Cerebellar cortex (tissue), 1 donor: Measurements from ENCODE around the gene TRABD2B.

Experiments
- DNase-seq: peaks from one replicate; pipeline ENCODE4 v3.0.0-alpha.2; 2015; ENCODE audit warnings: low spot score

Gene TRABD2B

DNA sequence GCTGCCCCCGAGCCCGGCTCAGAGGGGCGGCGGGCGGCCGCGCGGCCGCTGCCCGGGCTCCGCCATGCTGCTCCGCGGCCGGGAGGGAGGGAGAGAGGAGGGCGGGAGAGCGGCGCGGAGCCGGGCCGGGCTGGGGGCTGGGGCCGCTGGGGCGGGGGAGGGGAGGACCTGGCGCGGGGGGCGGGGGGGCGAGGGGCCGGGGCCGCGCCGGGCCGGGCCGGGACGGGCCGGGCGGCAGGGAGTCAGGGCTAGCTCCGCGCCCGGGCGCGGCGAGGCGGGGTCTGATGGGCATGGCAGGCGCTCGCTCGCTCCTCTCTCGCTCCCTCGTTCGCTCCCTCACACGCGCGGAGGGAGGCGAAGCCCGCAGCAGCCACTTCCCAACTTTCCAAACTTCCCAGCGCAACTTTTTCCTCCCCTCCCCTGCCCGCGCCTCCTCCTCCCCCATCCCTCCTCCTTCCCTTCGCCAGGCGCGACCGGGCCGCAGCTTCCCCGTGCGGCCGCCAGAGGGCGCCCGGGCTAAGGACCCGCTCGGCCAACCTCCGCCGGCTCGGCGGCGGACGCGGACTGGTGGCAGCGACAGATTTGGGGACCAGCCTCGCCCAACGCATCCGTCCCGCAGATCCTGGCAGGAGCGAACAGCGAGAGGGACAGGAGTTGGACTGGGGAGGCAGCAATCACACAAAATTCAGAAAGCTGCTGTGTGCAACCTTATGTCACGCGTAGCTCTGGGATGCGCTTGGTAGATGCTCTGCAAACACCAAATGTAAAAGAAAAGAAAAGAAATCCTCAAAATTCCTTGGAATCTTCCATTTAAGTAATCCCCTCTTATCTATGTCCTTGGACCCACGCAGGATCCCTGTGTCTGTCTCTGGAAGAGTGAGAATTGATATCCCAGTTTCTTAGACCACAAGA, at the start of gene TRABD2B:
TRABD2B (minus strand) TSS at position 97 of the 912 bp plus-strand sequence.
- peak; percentile 58 for DNase-seq

DNA sequence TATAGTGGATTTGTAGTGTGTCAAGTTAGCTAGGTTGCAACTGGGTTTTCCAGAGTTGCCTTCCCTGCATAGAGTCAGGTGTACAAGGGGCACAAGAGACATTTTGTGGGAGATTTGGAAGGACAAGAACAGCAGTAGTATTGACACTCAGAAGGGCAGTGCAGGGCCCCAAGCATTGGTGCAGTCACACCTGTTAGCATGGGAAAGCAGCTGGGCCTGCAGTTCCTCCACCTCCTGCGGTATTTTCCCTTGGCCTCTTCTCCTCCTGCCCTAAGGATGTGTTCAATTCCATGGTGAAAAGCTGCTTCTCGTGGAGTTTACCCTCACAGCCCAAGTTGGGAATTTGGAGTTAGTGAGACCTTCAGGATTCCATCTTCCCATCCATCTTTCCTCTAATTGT, 47.1 kb upstream of the TRABD2B start:
- no peak for DNase-seq

DNA sequence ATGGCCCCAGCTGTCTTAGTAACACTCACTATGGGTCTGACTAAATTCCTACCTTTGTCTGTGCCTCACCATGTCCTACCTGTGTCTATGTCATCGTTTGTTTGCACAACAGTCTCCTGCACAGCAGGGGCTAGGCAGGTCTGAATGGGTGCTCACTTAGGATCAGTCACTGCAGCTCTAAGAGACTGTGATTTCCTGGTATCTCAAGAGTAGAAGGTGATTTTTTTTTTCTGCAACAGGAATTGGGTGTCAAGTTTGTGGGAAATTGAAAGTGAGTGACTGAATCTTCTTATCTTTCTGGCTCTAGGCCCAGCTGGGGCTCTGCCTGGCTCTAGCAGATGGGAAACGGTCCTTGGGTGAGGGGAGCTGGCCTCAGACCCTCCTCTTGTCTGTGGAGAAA, 46.4 kb upstream of the TRABD2B start:
- DNase-seq = no peak

GRCh38 chr1:48040154-48040553, 43.0 kb upstream of the TRABD2B start:
- no peak for DNase-seq

DNA sequence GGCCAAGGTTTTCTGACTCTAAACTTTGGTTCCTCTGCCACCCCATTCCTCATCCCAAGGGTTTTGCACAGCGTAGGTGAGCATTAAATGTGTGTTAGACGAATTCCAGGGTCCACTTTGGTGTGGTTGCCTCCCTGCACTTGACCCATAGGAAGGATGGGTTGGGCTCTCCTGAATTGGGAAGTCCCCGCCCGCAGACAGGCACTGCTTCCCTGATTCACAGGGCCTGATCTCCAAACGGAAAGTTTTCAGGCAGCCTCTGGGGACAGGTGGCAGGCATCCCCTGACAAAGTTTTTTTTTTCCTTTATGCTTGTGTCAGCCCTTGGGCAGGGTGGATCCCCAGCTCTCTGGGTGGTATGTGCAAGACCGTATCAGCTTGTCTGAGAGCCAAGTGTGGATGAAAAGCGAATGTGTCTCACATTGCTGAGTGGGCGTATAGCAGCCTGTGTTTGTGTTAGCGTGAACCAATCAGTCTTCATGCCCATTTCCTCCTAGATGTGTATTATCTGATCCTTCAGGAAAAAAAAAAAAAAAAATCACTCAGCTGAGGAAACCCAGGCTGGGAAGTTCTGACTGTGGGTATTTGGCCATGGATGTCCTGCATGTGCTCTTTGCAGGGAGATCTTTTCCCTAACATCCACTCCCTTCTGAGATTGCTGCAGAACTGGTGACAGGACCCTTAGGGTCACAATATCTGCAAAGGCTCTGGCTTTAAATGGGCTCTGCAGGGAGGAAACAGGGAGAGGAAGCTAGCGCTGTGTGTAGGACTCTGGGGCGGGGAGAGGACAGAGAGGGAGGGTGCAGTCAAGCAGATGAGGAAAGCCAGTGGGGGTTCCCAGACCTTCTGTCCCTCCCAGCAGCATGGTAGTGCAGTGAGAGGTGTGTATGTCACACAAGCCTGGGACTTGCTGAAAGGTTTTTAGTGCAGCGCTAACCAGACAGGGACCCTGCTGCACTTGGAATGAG, 42.2 kb upstream of the TRABD2B start:
- DNase-seq = peak; percentile 30

- DNase-seq = no peak
Observed at GRCh38 chr1:48038270-48038767, 41.1 kb upstream of the TRABD2B start.

GRCh38 chr1:48036710-48037355, 39.6 kb upstream of the TRABD2B start:
- no peak for DNase-seq

DNA sequence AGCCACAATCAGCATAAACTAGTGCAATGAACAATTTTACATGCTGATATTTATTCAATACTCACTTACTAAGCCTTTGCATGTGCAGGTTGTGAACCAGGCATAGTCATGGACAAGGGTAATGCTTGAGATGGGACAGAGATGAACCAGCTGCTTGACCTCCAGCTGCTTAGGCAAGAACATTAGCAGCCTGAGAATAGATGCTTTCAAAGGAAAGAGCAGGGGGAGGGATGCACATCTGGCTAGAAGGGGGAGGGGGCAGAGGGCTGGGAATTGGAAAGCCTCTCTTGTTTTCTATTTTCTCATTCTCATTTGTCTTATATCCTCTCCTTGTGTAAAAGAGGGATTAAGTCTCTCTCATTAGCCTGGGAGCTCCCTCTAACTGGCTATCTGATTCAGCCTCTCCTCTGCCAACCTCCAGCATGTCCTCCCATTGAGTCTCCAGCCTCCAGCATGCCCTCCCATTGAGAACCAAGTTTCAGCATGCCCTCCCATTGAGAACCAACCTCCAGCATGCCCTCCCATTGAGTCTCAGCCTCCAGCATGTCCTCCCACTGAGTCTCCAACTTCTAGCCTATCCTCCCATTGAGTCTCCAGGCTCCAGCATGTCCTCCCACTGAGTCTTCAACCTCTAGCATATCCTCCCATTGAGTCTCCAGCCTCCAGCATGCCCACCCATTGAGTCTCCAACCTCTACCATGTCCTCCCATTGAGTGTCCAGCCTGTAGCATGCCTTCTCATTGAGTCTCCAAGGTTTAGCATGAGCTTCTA, 38.4 kb upstream of the TRABD2B start:
- DNase-seq = no peak

- no peak for DNase-seq
Observed at GRCh38 chr1:48033495-48034045, 36.4 kb upstream of the TRABD2B start.

- DNase-seq = no peak
Observed at GRCh38 chr1:48031676-48032075, 34.5 kb upstream of the TRABD2B start.

DNA sequence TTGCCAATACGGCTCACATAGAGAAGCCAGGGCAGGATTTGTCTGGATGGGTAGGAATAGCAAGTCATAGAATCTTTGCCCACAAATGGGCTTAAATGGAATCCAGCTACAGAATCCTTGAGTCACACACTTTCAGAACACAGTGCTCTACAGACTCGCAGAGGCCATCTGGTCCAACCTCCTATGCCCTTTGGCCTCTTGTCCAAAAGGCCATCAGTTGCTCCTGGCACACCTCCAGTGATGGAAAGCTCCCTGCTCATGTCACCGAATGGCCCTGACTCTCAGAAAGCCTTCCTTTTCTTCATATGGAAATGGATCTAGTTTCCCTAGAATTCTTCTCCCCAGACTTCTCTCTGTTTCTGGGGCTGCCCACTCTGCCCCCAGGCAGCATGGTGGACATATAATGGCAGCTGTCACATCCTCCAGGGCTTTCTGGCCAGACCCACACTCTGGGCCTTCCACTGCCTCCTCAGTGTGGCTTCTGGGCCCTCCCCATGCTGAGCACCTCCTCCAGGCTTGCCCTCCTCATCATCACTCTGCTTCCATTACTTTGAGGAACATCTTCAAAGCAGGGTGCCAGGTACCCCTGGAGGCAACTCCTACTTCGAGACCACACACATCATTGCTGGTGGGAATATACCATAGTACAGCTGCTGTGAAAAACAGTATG, 33.6 kb upstream of the TRABD2B start:
- no peak for DNase-seq

DNA sequence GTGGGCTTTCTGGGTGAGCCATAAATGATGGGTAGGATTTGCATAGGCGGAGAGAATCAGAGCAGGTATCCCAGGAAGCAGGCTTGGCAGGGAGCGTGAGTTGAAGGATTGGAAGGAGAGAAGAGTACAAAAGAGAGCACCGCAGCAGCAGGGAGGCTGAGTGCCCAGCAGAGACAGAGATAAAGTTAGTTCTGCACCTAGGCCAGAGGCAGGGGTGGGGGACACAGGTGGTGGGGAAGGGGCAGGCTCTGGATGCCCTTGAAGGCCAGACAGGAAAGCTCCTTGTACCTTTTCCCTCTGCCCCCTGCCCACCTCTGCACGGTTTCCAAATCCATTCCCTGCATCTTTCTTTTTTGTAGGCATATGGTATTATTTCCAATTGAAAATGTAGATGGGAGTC, 33.0 kb upstream of the TRABD2B start:
- DNase-seq = no peak

- no peak for DNase-seq
Observed at GRCh38 chr1:48028218-48029069, 31.3 kb upstream of the TRABD2B start.

DNA sequence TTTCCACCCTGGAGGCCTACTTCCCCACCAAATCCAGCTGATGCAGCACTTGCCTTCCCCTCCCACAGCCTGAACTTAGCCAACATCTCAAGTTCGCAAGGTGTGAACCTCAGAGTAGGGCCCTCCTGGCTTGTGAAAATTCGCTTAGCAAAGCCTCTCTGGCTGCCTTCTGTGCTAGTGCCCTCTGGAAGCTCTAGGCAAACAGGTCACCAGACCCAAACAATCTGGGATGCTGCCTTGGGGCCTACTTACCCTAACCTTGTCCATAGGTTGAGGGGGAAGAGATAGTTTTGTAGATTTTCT, 30.3 kb upstream of the TRABD2B start:
- DNase-seq = no peak

DNA sequence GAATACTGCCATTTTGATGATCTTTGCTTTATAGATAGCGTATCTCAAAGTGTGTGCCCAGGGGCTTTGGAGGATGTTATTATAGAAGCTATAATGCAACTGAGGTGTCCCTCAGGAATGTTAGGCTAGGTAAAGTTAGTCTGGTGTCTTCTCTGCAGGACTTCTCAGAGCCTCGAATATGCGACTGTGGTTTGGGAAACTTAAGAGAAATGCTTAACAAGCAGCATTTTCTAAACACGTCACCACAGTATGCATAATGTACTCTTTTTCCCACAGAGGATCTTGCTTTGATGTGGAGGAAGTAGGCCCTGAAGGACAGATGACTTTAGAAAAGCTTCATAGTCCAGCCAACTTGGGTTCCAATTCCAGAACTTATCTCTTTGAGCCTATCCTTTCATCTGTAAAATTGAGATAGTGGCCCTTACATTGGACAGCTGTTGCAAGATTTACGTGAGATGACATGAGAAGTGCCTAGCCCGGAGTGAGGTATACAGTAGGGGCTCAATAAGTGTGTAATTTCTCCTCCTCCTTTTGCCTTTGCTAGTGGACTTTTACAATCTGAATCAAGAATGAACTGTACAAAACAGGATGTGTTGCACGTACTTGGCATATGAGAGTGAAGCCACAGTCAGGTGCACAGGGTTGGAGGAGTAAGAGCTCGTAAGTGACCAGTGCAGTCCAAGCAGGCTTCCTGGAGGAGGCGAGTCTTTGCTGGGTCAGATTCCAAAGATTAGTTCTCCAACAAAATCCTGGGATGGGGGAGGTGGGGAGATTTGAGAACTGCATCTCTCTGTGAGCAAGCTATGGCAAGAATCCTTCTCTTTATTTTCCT, 29.7 kb upstream of the TRABD2B start:
- no peak for DNase-seq

DNA sequence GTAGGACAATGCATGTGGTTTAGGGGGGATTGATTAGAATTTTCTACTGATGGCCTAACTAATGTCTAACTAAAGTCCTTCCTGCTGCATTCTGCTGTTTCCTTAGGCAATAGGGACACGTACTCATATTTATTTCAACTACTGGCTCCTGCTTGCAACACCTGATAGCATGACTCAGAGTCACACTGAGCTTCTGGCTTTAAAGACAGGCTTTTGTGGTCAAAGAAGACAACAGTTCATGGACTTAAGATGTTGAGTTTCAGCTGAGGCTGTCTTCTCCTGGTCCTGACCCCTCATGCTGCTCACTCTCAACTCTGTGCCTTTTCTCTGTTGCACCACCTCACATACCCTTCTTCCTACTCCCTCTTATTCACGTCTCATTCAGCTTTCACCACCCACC, 29.1 kb upstream of the TRABD2B start:
- DNase-seq = no peak

DNA sequence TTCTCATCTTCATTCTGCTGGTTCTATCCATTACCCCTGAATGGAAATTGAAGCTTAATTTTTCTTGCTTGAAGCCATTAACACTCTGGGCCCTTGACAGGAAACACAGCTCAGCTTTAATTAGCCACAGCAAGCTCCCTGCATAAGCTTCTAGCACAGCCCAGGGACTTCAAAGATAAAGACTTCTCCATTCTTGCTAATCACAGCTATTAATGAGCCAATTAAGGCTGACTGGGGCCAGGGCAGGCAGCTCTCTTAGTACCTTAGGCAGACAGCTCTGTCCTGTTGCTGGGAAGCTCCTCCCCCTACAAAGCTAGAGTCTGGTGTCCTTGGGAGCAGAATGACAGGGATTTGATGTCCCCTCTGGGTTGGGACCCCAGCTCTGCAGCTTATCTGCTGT, 27.9 kb upstream of the TRABD2B start:
- DNase-seq = no peak

DNA sequence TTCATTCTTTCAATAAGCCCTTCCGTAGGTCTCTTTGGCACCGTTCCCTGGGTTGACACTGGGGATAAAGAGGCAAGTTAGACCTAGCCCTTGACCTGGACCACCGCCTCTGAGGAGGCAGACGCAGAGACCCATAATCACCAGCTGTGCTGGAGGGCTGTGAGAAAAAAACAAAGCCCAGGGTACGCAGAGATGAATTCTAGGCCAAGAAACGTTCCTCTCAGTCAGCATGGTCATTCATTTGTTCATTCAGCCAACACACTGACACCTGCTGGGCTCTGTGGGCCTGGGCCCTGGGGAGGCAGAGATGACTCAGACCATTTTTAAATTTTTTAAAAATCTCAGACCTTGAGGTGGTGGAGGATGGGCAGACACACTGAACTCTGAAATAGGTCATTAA, 26.3 kb upstream of the TRABD2B start:
- no peak for DNase-seq

GRCh38 chr1:48022306-48022705, 25.1 kb upstream of the TRABD2B start:
- no peak for DNase-seq
